H9 (cell line): ENCODE data around the gene USP40. TPM values are rescaled to one million over a fixed set of nuclear protein-coding genes. Genes with fewer than 3 reads are reported as not detected.

Source experiments
- DNase-seq: peaks from one replicate; pipeline ENCODE4 v3.0.0-alpha.2; 2017
- H2AFZ ChIP-seq: one replicate; pipeline ENCODE4 v1.6.1; 2013; ENCODE audit warnings: mild to moderate bottlenecking, low read length, control low read depth, moderate library complexity
- H2AK5ac ChIP-seq: 2 replicates; pipeline ENCODE4 v1.6.1; 2013; ENCODE audit warnings: low read length, control low read depth, mixed read lengths; ENCODE audit not compliant: insufficient read length
- H2BK120ac ChIP-seq: one replicate; pipeline ENCODE4 v1.6.1; 2013; ENCODE audit warnings: low read depth, mild to moderate bottlenecking, low read length, control low read depth, inconsistent platforms; ENCODE audit not compliant: poor library complexity, severe bottlenecking
- H2BK12ac ChIP-seq: 2 replicates; pipeline ENCODE4 v1.6.1; 2013; ENCODE audit warnings: low read length, control low read depth, mixed read lengths, low read depth; ENCODE audit not compliant: insufficient read length
- H2BK15ac ChIP-seq: 2 replicates; pipeline ENCODE4 v1.6.1; 2013; ENCODE audit warnings: low read depth, low read length, control low read depth
- H2BK20ac ChIP-seq: one replicate; pipeline ENCODE4 v1.6.1; 2013; ENCODE audit warnings: low read depth, mild to moderate bottlenecking, low read length, control low read depth, inconsistent platforms; ENCODE audit not compliant: poor library complexity, severe bottlenecking
- H2BK5ac ChIP-seq: 2 replicates; pipeline ENCODE4 v1.6.1; 2013; ENCODE audit warnings: low read length, control low read depth, mixed read lengths; ENCODE audit not compliant: insufficient read length
- H3K14ac ChIP-seq: 2 replicates; pipeline ENCODE4 v1.6.1; 2013; ENCODE audit warnings: low read length, control low read depth; ENCODE audit not compliant: insufficient read depth
- H3K18ac ChIP-seq: 2 replicates; pipeline ENCODE4 v1.6.1; 2013; ENCODE audit warnings: low read depth, mild to moderate bottlenecking, mixed read lengths, low read length, control low read depth; ENCODE audit not compliant: insufficient read length
- H3K23ac ChIP-seq: 2 replicates; pipeline ENCODE4 v1.6.1; 2013; ENCODE audit warnings: low read length, control low read depth, mixed read lengths, low read depth; ENCODE audit not compliant: insufficient read length
- H3K23me2 ChIP-seq: 2 replicates; pipeline ENCODE4 v1.6.1; 2013; ENCODE audit warnings: low read depth, mild to moderate bottlenecking, mixed read lengths, low read length, control low read depth; ENCODE audit not compliant: insufficient read length, poor library complexity, severe bottlenecking
- H3K27ac ChIP-seq: 2 replicates; pipeline ENCODE4 v1.5.1; 2013; ENCODE audit warnings: low read length, control low read depth, mixed read lengths, low read depth; ENCODE audit not compliant: insufficient read length
- H3K27me3 ChIP-seq: 2 replicates; pipeline ENCODE4 v1.6.1; 2013; ENCODE audit warnings: low read length, control low read depth, inconsistent platforms; ENCODE audit not compliant: insufficient read depth
- H3K4ac ChIP-seq: 2 replicates; pipeline ENCODE4 v1.6.1; 2013; ENCODE audit warnings: low read depth, mild to moderate bottlenecking, control low read depth, inconsistent platforms, low read length, moderate library complexity
- H3K4me1 ChIP-seq: 2 replicates; pipeline ENCODE4 v1.6.1; 2013; ENCODE audit warnings: low read length, control low read depth, inconsistent platforms; ENCODE audit not compliant: insufficient read depth
- H3K4me2 ChIP-seq: 2 replicates; pipeline ENCODE4 v1.6.1; 2013; ENCODE audit warnings: low read length, control low read depth, mixed read lengths; ENCODE audit not compliant: insufficient read length, insufficient read depth
- H3K56ac ChIP-seq: 2 replicates; pipeline ENCODE4 v1.6.1; 2013; ENCODE audit warnings: low read depth, mild to moderate bottlenecking, mixed read lengths, low read length, control low read depth; ENCODE audit not compliant: insufficient read length
- H3K79me1 ChIP-seq: 2 replicates; pipeline ENCODE4 v1.6.1; 2013; ENCODE audit warnings: low read depth, mild to moderate bottlenecking, moderate library complexity, low read length, control low read depth, inconsistent platforms; ENCODE audit not compliant: insufficient read depth, poor library complexity, severe bottlenecking
- H3K79me2 ChIP-seq: 2 replicates; pipeline ENCODE4 v1.6.1; 2013; ENCODE audit warnings: low read length, control low read depth, inconsistent platforms; ENCODE audit not compliant: insufficient read depth
- H3K9ac ChIP-seq: 2 replicates; pipeline ENCODE4 v1.6.1; 2013; ENCODE audit warnings: low read length, control low read depth, mixed read lengths; ENCODE audit not compliant: insufficient read length; ENCODE audit errors: extremely low read depth
- H3K9me3 ChIP-seq: one replicate; pipeline ENCODE4 v1.6.1; 2013; ENCODE audit warnings: low read depth, low read length, inconsistent platforms; ENCODE audit not compliant: control insufficient read depth
- H3T11ph ChIP-seq: one replicate; pipeline ENCODE4 v1.6.1; 2013; ENCODE audit warnings: mild to moderate bottlenecking, low read length, control low read depth, inconsistent platforms
- H4K20me1 ChIP-seq: one replicate; pipeline ENCODE4 v1.6.1; 2013; ENCODE audit not compliant: control insufficient read depth, insufficient read length, insufficient read depth
- H4K5ac ChIP-seq: 2 replicates; pipeline ENCODE4 v1.6.1; 2013; ENCODE audit warnings: low read depth, mild to moderate bottlenecking, mixed read lengths, low read length, control low read depth; ENCODE audit not compliant: insufficient read length
- H4K8ac ChIP-seq: replicated peaks from 2 replicates; pipeline ENCODE4 v1.6.1; 2013; ENCODE audit warnings: low read length, control low read depth, mixed read lengths, low read depth; ENCODE audit not compliant: insufficient read length
- H4K91ac ChIP-seq: 2 replicates; pipeline ENCODE4 v1.6.1; 2013; ENCODE audit warnings: low read depth, mild to moderate bottlenecking, moderate library complexity, mixed read lengths, low read length, control low read depth; ENCODE audit not compliant: insufficient read length
- H3K27ac Mint-ChIP-seq, 3 experiments: 2 replicates in 2 of 3; 3 replicates in 1 of 3; pipeline ENCODE4 v1.8.0; 2020 to 2021; ENCODE audit warnings: mixed read lengths in 3 of 3, mild to moderate bottlenecking in 1 of 3, moderate library complexity in 1 of 3
- H3K27me3 Mint-ChIP-seq: 2 replicates; pipeline ENCODE4 v1.8.0; 2021; ENCODE audit warnings: low read depth, mild to moderate bottlenecking, moderate library complexity, mixed read lengths
- H3K36me3 Mint-ChIP-seq, 3 experiments: 2 replicates in 2 of 3; 3 replicates in 1 of 3; pipeline ENCODE4 v1.8.0; 2020 to 2021; ENCODE audit warnings: low read depth in 3 of 3, mixed read lengths in 3 of 3; ENCODE audit not compliant: insufficient read depth in 1 of 3
- H3K4me1 Mint-ChIP-seq, 2 experiments: 2 replicates each; pipeline ENCODE4 v1.8.0; 2020; ENCODE audit warnings: mixed read lengths in 2 of 2
- H3K4me3 Mint-ChIP-seq, 2 experiments: 2 replicates in 1 of 2; 3 replicates in 1 of 2; pipeline ENCODE4 v1.8.0; 2020 to 2021; ENCODE audit warnings: mild to moderate bottlenecking in 2 of 2, mixed read lengths in 2 of 2, moderate library complexity in 1 of 2
- H3K9me3 Mint-ChIP-seq, 2 experiments: 2 replicates in 1 of 2; 3 replicates in 1 of 2; pipeline ENCODE4 v1.8.0; 2020; ENCODE audit warnings: mild to moderate bottlenecking in 2 of 2, mixed read lengths in 2 of 2, moderate library complexity in 1 of 2
- CTCF ChIP-seq: fragments of 200-600 bp; sonication (generic); conservative IDR thresholded peaks from 3 replicates; pipeline ENCODE4 v1.8.0; 2021; ENCODE audit warnings: antibody characterized with exemption, mild to moderate bottlenecking
- WGBS: extraction: QIAGEN DNeasy Blood & Tissue Kit; methylation state at CpG from one replicate; pipeline ENCODE4 v1.1.7; 2013; ENCODE audit warnings: missing lambda C conversion rate, low lambda C conversion rate, mixed read lengths; ENCODE audit not compliant: insufficient read length; ENCODE audit errors: extremely low coverage; 5-methylcytosine and 5-hydroxymethylcytosine counted together
- total RNA-seq: library from RNA; stranded (reverse); gene quantifications from 2 replicates; pipeline ENCODE4 v1.2.1, GENCODE V29; 2021

Gene USP40
- total RNA-seq, 1 experiment from 2014 or later = 7.5 TPM

GRCh38 chr2:233460726-233461441 is 105.7 kb downstream of the USP40 start:
- no peak overlapping the region for H4K5ac ChIP-seq
- H2AFZ ChIP-seq = no peak overlapping the region
- H3K27me3 ChIP-seq = no peaks in the 10 kb centered on the region
- DNase-seq = no peak
- H3K9me3 ChIP-seq = no peaks in the 10 kb centered on the region
- Mint-ChIP-seq H3K27me3 (no peaks in the 10 kb centered on the region; the same call in 1 of the 2 replicates), H3K4me3 (no peak overlapping the region), H3K4me1 (peaks cover 0 to 2% of the 10 kb centered on the region in 2 experiments; a peak in 1 of 4 replicates), H3K9me3 (no peaks in the 10 kb centered on the region; a peak in 1 of 5 replicates), H3K27ac (peak overlapping the region in 1 of 3 experiments; percentile 31; a peak in 1 of 7 replicates), H3K36me3 (peaks cover 14 to 48% (median 37%) of the 10 kb centered on the region in 3 experiments)
- WGBS = no CpG with 5 or more reads among the region's 32 CpGs
- H4K91ac ChIP-seq = no peak overlapping the region
- H3K79me2 ChIP-seq = no peaks in the 10 kb centered on the region
- H3K79me1 ChIP-seq = no peaks in the 10 kb centered on the region
- no peak overlapping the region for H3K9ac ChIP-seq
- no peaks in the 10 kb centered on the region for H4K20me1 ChIP-seq
- no peaks in the 10 kb centered on the region for H3K23me2 ChIP-seq
- no peak overlapping the region for H2BK12ac ChIP-seq
- H2BK20ac ChIP-seq = no peak overlapping the region
- no peak overlapping the region for H2BK120ac ChIP-seq
- no peaks in the 10 kb centered on the region for H3K4me1 ChIP-seq
- H3K18ac ChIP-seq = no peak overlapping the region
- no peak overlapping the region for H3K23ac ChIP-seq
- no peak overlapping the region for H3K4me2 ChIP-seq
- H3K56ac ChIP-seq = no peak overlapping the region
- no peak for TF ChIP-seq CTCF
- H3T11ph ChIP-seq = no peak overlapping the region
- no peak overlapping the region for H4K8ac ChIP-seq
- H2AK5ac ChIP-seq = no peak overlapping the region
- H3K27ac ChIP-seq = no peak overlapping the region
- H3K14ac ChIP-seq = no peak overlapping the region; the same call in 1 of the 2 replicates
- no peak overlapping the region for H2BK15ac ChIP-seq
- H2BK5ac ChIP-seq = no peak overlapping the region
- H3K4ac ChIP-seq = no peak overlapping the region
